NB4 (cell line): Measurements from ENCODE around the gene ERCC5.

Source experiments
- DNase-seq: peaks from one replicate; pipeline ENCODE4 v3.0.0; 2010; ENCODE audit warnings: low read depth
- H3K4me3 ChIP-seq: one replicate; pipeline ENCODE4 v1.5.1; 2011; ENCODE audit warnings: mild to moderate bottlenecking, low read depth, low read length, moderate library complexity
- CTCF ChIP-seq: IDR thresholded peaks from one replicate; pipeline ENCODE4 v1.5.1; 2012; ENCODE audit warnings: low read depth, low read length
- MAX ChIP-seq: IDR thresholded peaks from 2 replicates; pipeline ENCODE4 v1.6.1; 2011; ENCODE audit warnings: low read depth, low read length
- MYC ChIP-seq: IDR thresholded peaks from 2 replicates; pipeline ENCODE4 v1.6.1; 2011; ENCODE audit warnings: low read depth, low read length
- POLR2A ChIP-seq: IDR thresholded peaks from 2 replicates; pipeline ENCODE4 v1.6.1; 2011; ENCODE audit warnings: mild to moderate bottlenecking; ENCODE audit not compliant: insufficient read length; ENCODE audit errors: extremely low read depth

Gene ERCC5

GRCh38 chr13:102912599-102912998 is 66.8 kb downstream of the ERCC5 start:
- TF ChIP-seq CTCF (no peak), POLR2A (no peak), MAX (no peak)
- H3K4me3 ChIP-seq: no peak overlapping the region
- no peak for DNase-seq

GRCh38 chr13:102913914-102914313 is 68.1 kb downstream of the ERCC5 start:
- DNase-seq: no peak
- no peak for TF ChIP-seq MAX
- no peak for TF ChIP-seq POLR2A
- TF ChIP-seq CTCF: no peak
- TF ChIP-seq MYC: no peak
- H3K4me3 ChIP-seq: no peak overlapping the region

GRCh38 chr13:102914339-102914930 is 68.6 kb downstream of the ERCC5 start:
- no peak overlapping the region for H3K4me3 ChIP-seq
- no peak for DNase-seq
- TF ChIP-seq MAX (no peak), POLR2A (no peak), CTCF (no peak), MYC (no peak)

- TF ChIP-seq CTCF (no peak), POLR2A (no peak), MAX (no peak), MYC (no peak)
- DNase-seq: no peak
- no peak overlapping the region for H3K4me3 ChIP-seq
Measured at GRCh38 chr13:102915393-102915930, 69.6 kb downstream of the ERCC5 start.

GRCh38 chr13:102917019-102917418 is 71.2 kb downstream of the ERCC5 start:
- no peak for TF ChIP-seq MYC
- TF ChIP-seq CTCF: no peak
- TF ChIP-seq POLR2A: no peak
- TF ChIP-seq MAX: no peak
- DNase-seq: no peak

More at GRCh38 chr13:102917019-102917418, 71.2 kb downstream of the ERCC5 start:
- no peak overlapping the region for H3K4me3 ChIP-seq
